Measurements from ENCODE around the gene SNIP1.
"Not testable (repeated sequence)": the region's sequence is repeated elsewhere in the genome, so short reads cannot be mapped to it uniquely, and the experiment has no call there.

SNIP1 gene

DNA sequence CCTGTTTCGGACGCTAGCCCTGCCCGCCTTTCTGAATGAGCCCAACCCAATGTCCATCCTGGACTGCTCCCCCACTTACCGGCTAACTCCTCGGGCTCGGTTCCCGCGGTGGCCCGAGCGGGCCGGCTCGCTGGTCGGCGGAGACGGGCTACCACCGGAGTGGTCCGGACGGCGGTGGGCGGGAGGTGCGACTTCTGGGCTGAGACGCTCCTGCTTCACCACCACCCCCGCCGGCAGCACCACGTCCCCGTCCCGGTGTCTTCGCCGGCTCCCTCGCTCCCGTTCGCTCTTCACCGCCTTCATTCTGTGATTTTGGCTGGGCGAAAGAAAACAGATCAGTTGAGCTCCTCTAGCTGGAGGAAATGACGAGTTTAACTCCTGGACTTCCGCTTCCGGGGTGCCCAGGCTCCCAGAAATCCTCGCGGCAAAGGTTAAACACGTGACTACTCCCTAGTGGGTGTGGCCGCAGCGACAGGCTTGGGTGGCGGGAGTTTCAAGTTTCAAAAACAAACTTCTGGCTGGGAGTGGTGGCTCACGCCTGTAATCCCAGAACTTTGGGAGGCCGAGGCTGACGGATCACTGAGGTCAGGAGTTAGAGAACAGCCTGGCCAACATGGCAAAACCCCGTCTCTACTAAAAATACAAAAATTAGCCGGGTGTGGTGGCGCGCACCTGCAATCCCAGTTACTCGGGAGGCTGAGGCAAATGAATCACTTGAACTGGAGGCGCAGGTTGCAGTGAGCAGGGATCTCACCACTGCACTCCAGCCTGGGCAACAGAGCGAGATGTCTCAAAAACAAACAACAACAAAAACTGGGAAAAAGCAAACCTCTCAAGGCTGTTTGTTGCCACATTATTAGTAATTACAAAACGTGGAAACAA is at the start of gene SNIP1:
TSS of gene SNIP1 (minus strand) at position 367 of the 882 bp plus-strand sequence. CDS start at position 303, 64 bp downstream.
- peak; percentile 94 for DNase-seq

DNA sequence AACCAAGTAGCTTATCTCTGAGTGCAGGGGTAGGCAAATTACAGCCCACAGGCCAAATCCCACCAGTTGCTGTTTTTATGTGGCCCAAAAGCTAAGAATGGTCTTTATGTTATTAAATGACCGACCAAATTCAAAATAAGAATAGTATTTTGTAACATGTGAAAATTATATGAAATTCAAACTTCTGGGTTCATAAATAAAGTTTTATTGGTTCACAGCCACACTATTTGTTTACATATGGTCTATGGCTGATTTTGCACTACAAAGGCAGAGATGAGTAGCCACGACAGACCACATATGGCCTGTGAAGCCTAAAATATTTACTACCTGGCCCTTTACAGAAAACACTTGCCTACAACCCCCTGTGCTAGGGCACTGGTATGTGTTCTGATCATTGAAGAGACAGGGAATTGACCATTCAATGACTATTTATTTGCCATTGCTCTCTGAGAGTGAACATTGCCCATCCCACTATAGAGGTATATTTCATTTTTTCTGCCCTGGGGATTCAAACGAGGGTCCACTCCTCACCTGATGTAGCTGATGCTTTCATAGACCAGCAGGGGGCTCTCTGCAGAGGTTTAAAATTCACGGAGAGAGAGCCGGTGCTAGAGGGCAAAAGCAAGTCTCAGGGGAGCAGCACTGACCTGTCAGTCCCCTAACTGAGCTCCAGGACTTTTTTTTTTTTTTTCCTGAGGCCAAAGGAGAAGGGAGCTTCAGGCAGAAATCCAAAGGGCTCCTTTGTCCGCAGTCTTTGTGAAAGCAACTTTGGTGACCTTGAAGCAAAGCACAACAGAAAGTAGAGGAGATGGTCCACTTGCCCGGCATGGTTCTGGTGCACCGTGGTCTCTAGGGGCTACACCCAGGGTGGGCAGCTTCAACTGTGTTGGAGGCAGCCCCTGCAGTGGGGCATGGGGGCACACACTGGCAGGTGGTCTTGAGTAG is 48.9 kb upstream of the SNIP1 start:
- no peak for DNase-seq

- DNase-seq, result no peak
Observed at GRCh38 chr1:37601441-37601840, 47.3 kb upstream of the SNIP1 start.

DNA sequence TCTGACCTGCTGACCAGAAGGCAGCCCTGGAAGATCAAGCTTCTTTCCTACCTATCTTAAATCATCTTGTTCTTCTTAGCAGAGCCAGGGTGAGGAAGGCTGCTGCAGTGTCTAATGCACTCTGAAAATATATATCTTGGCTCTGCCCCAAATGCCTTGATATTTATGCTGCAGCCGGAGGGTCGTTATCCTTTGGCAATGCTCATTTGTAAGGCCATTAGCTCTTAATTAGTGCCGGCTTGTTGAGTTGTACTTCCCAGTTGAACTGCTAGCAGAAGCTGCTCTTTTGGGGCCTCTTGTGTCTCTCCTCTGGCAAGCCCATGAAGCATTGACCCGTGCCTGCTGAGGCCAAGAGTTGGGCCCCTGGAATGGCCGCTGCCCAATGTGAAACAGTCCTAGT is 45.8 kb upstream of the SNIP1 start:
- DNase-seq, result no peak

DNA sequence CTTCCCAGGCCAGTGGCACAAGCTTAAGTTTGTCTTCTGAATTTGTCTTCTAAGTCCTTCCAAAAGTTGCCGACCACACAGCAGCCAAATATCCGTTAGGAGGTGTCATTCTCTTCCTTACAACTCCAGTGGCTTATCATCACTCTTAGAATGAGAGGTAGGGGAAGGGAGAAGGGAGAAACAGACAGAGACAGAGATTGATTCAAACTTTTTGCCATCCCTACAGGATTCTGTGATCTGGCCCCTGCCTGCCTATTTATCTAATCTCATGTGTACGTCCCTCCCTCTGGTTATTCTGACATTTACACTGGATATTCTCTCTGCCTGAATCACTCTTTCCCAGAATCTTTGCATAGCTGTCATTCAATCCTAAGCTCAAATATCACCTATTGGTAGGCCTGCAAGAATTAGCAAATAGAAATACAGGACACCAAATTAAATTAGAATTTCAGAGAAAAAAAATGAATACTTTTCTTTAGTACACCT is 42.1 kb upstream of the SNIP1 start:
- DNase-seq, result no peak

GRCh38 chr1:37595440-37596181 is 41.5 kb upstream of the SNIP1 start, which contains the start of gene GNL2:
Gene GNL2 (minus strand): TSS chr1:37595937. CDS start chr1:37595822, 115 bp downstream.
- DNase-seq, result peak; percentile 99

- no peak for DNase-seq
Observed at GRCh38 chr1:37593726-37594125, 39.6 kb upstream of the SNIP1 start.

- DNase-seq, result no peak
Observed at GRCh38 chr1:37588939-37589338, 34.8 kb upstream of the SNIP1 start.

DNA sequence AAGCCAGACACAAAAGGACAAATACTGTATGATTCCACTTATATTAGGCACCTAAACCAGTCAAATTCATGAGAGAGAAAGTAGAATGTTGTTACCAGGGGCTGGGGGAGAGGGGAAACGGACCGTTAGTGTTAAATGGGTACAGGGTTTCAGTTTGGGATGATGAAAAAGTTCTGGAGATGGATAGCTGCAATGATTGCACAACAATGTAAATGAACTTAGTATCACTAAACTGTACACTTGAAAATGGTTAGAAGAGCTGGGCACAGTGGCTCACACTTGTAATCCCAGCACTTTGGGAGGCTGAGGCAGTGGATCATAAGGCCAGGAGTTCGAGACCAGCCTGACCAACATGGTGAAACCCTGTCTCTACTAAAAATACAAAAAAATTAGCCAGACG is 30.5 kb upstream of the SNIP1 start:
- not testable (repeated sequence) for DNase-seq

DNA sequence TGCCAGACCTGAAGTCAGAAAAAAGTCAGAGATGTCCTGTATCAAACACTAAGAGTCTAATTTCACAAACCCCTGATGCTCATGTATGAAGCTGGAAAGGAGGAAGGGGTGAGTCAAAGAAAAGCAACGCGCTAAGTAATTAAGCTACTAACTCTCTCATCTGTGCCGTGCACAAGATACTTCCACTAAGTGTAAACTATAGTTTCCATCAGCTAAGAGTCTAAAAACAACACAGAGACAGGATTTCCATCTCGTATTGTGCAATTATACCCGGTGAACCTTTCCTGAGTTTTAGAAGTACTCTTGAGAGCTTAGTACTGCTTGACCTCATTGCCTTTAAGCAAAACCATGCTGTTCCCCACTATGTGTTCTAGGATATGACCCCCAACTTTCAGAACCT is 21.6 kb upstream of the SNIP1 start:
- no peak for DNase-seq

DNA sequence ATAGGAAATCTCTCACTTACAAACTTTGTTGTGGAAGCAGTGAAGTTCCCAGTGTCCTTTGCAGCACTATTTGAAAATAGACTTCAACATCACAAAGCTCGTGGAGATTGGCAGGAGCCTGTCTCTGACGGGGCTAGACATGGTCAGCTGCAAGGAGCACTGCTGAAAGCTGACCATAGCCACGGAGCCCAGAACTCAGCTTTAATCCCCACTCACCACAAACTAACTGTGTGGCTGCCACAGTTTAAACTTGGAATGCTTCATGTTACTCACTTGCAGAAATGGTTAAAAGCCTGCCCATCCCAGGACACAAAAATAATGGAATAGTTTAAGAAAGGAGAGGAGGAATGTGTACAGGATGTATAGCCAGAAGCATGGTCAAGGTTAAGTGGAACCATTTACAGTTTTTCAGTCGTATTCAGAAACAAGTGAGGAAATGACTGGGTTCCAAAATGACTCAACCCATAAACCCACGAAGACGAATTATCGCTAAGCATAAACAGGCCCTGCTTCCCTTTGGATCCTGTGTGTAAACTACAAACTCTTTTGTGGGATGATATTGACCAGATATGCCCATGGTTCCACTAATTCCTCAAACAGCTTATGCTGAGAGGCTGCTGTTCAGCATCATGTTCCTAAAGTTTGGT is 20.9 kb upstream of the SNIP1 start:
- no peak for DNase-seq

DNA sequence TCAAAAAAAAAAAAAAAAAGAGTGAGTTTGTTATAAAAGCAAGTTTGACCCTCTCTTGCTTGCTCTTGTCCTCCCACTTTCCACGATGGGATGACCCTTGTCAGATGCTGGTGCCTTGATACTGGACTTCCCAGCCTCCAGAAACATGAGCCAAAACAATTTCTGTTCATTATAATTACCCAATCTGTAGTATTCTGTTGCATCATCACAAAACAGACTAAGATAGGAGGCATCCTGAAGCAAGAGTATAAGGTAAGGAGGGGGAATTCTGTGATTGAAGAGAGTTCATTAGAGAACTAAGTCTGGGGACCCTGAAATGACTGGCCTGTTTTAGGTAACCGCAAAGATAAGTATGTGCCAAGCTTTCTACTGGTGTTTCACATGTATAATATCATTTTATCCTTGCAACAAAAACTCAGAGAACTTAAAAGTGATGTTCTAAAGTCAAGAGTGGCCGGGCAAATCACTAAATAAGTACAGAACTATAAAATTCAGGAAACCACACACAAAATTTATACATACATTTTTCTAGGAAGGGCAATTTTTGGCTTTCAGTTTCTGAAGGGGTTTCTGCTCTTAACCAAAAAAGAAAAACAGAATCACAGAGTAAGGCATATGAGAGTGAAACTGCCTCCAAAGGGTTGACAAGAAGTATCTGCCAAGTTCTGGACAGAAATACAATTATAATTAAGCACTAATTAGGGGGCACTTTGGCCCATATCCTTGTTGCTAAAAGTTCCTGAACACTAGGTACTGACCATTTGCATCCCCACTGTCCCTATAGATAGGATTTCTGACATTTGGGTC is 16.6 kb upstream of the SNIP1 start:
- DNase-seq, result no peak

- no peak for DNase-seq
Observed at GRCh38 chr1:37567023-37567422, 12.9 kb upstream of the SNIP1 start.

- DNase-seq, result no peak
Observed at GRCh38 chr1:37564892-37565291, 10.8 kb upstream of the SNIP1 start.

- no peak for DNase-seq
Observed at GRCh38 chr1:37562984-37563383, 8.9 kb upstream of the SNIP1 start.

- no peak for DNase-seq
Observed at GRCh38 chr1:37561133-37562132, 7.3 kb upstream of the SNIP1 start.

DNA sequence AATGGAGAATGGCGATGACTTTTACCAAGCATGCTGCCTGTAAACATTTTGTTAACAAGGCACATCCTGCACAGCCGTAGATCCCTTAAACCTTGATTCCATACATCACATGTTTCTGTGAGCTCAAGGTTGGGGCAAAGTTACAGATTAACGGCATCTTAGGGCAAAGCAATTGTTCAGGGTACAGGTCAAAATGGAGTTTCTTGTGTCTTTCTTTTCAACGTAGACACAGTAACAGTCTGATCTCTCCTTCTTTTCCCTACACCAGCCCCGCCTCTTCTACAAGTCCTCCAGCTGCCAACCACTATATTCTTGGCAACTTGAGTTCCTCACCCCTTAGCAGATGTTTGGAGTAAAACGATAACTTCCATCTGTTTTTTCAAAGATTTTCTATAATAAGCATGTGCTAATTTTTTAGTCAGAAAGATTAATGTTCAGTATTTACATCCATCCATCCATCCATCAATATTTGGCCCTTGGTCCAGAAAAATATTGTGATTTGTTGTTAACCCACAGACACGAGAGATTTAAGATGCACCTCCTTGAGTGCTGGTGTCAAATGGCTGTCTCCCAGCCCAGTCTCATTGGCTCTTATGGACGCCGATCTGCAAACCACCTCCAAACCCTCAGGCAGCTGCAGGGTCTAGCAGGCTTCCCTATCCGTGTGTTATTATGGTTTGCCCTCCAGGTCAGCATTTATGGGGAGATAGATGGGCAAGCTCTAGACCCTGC is 6.5 kb upstream of the SNIP1 start:
- DNase-seq, result no peak

DNA sequence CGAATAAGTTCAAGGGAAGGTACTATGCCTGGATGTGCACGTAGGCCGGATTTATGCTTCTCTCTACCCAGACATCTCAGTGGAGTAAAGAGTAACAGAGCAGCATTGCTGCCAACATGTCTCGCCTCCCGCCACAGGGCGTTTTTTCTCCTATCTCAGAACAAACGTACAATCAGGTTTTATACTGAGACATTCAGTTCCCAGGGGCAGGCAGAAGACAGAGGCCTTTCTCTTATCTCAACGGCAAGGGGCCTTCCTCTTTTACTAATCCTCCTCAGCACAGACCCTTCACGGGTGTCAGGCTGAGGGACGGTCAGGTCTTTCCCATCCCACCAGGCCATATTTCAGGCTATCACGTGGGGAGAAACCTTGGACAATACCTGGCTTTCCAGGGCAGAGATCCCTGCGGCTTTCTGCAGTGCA is 5.9 kb upstream of the SNIP1 start:
- DNase-seq, result not testable (repeated sequence)

DNA sequence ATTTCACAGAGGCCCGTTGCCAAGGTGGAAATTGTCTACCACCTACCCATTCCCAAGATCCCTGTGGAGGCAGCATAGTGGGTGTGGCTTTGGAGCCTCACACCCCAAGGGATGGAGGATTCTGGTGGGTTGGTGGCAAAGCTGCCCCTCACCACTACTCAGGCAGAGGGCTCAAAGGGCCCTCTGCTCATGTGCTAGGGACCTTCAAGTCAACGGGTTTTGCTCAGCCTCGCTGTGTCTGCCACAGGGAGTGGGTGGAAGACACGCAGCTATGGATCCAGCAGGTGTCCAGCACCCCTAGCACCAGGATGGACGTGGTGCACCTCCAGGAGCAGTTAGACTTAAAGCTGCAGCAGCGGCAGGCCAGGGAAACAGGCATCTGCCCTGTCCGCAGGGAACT is 5.0 kb upstream of the SNIP1 start:
- no peak for DNase-seq

All from right hindlimb (tissue), 1 donor.